DMS 273 treated with DMSO at 0.1 percent for 48 hours (cell line): ENCODE results near the gene U2AF1L4.

Source experiments
- DNase-seq: peaks from one replicate; lab custom pipeline; 2025; lab: John Stamatoyannopoulos, UW

Gene U2AF1L4

DNA sequence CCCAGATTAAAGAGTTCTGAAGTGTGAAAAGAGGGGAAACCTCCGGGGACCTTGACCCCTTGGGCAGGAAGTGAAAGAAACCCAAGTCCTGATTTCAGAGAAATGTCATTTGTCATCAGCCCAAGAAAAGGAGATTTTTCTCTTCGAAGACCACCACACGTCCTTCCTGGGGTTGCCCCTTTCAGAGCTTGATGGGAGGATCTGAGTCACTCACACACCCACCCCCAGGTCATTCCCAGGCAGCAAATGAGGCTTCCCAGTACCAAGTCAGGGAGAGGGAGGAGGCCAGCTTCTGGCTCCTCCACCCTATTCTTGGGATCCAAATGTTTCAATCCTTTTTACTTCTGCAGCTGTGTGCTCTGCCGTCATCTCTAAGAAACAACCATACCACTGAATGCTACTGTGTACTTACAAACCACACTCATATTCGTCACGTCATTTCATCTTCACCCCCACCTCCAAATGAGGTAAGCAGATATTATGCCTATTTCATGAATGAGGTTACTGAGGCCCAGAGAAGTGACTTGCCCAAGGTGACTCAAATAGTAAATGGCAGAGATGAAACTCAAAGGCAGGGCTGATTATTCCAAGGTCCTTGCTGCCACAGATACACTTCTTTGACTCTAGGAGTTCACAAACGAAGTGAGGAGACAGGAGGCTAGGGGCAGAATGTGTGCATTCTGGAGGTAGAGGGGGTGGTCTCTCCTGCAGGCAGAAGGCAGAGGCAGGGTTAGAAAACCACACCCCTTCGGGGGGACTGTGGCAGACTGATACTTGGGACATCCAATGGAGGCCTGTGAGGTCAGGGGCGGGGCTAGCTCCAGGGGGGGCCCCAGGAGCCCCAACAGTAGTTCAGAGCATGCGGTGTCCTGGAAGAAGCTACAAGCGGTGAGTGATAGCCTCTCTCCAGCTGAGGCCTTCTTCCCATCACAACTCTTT is 32.4 kb downstream of the U2AF1L4 start:
- DNase-seq = no peak

DNA sequence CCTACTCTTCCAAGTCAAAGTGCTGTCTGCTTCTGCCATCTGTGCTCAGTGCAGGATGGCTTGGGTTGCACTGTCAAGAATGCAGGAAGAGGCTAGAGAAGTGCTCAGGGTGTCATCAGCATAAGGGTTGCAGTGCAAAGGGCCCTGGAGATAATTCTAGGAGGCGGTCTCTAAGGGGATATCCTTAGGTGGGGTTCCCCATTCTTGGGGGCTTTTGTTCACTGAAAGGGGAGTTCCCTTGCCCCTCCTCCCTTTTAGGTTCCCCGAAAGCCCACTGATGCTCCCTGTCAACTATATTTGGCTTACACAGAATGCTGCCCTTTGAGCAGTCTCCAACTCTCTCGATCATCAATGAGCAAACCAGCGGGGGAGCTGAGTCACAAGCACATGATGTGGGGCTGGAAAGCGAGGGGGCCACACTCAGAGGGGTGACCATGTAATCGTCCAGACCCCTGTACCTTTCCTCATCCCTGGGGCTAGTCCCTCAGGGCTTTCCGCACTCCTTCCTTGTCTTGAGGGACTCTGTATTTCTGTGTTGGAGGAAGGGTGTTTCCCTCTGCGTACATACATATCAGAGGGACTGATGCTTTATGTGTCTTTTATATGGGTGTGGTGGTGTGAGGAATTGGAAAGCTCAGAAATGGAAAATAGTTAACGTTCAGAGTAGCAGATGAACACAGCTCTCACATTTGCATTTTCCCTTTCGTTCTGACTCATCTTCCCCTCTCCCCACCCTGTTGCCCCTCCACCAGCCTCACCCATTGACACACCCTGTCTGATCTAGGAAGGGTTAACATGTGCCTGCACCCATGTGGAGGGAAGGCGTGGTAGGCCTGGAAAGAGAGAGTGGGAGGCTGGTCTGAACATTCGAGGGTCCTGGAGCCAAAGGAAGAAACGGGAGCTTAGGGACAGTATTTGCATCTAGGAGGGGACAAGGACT is 34.2 kb downstream of the U2AF1L4 start:
- no peak for DNase-seq

DNA sequence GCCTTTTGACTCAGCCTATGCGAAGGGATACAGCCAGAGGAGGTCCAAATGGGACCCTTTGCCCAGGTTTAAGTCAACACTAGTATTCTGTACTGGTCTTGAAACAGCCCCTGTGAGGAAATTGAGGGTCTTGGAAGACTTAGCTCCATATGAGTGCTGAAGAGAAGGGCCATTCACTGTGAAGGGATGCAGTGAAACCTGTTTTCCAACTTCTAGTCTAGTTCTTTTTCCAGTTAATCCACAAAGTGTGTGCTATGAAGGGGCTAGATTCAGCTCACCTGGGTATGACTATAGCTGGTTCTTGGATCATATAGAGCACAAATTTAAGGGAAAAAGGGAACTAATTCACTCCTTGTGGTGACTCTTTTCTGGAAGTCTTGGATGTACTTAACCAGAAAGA is 36.8 kb downstream of the U2AF1L4 start:
- DNase-seq = no peak

DNA sequence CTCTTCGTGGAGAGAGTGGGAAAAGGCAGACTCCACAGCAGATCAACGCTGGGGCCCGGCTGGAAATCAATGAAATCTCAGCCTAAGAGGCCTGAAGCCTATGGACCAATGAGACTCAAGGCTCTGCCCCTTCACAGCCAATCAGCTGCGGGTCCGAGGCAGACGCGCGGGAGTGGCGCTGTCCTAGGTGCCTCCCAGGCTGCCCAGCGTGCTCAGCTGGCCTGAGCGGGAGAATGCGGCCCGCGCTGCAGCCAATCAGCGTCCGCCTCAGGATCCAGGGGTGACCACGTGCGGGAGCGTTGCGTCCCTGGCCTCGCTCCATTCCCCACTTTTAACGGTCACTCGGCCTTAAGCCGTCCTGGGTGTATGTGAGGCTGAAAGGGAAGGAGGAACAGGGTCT is 41.0 kb downstream of the U2AF1L4 start, which contains the start of gene ZBTB32:
ZBTB32 (plus strand) TSS at position 341 of the 400 bp plus-strand sequence. CDS start 10,069 bp downstream, outside the sequence.
- DNase-seq = no peak

DNA sequence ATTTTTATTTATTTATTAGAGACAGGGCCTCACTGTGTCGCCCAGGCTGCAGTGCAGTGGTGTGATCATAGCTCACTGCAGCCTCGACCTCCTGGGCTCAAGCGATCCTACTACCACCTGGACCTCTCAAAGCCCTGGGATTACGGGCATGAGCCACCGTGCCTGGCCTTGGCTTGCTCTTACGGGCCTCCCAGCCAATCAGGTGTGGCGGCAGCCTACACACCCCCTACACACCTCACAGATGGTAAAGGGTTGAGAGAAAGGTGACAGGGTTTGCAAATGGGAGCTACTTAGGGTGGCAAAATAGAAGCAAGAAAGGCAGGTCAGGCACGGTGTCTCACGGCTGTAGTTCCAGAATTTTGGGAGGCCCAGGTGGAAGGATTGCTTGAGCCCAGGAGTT is 41.9 kb downstream of the U2AF1L4 start:
- no peak for DNase-seq

DNA sequence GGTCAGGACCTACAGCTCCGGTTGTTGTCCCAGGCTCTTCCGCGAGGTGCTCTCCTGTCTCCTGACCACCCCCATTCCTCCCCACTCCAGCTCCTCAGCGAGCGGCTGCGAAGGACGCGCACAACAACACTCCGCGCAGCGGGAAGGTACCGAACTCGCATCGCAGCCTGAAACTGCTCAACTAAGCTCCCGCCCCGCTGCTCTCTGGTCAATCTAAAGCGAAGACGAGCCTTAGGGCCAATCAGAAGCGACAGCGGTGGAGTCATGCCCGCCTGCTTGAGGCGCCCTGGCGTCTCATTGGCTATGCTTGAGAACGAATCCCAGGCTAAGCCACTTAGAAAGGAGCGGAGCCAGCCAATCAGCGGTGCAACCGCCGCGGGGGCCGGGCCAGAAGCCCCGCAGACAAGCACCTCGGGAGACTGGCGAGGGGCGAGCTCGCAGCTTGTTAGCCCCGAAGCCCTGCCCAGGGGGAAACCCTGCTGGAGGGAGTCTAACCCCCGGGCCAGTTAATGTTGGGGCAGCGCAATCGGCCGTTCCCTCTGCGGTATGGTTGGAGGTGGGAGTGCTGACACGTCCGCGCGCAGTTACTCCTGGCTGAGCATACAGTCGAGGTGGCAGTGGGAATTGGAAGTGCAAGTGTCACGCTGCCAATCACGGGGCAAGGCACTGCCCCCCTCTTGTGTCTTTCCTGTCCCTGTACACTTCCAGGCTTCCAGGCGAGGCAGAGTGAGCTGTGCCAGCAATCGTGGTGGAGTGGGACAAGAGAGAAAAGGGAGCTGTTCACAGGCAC is 42.8 kb downstream of the U2AF1L4 start:
- DNase-seq = peak; percentile 97

DNA sequence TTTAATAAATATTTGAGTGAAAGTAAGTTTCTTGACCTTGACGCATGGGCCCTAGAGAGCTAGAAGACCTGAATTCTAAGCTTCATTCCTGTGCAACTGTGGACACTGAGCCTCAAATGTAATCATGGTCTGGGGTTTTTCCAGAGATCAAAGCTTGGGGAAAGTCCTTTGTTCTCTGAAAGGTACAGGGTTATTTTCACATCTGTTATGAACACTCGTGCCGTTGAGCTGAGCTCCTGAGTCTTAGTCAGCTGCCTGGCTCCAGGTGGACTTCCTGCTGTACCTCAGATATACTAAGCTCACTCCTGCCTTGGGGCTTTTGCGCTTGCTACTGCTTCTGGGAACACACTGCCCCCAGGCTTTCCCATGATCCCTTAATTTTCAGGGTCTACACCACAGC is 48.4 kb downstream of the U2AF1L4 start:
- no peak for DNase-seq

DNA sequence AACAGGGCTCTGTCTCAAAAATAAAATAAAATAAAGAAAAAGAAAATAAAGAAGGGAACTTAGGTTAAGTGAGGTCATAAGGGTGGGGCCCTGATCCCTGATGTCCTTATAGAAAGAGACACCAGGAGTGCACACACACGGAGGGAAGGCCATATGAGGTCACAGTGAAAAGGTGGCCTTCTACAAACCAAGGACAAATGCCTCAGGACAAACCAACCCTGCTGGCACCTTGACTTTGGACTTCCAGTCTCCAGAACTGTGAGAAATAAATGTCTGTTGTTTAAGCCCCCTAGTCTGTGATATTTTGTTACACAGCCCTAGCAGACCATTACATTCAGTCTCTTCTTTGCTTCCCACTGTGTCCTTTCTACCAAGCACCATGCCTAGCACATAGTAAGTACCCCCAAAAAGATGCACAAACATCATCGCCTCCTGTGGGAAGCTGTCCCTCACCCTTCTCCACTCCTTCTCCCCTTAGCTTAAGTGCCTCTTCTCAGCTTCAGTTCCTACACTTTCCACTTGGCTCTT is 49.3 kb downstream of the U2AF1L4 start:
- no peak for DNase-seq

DNA sequence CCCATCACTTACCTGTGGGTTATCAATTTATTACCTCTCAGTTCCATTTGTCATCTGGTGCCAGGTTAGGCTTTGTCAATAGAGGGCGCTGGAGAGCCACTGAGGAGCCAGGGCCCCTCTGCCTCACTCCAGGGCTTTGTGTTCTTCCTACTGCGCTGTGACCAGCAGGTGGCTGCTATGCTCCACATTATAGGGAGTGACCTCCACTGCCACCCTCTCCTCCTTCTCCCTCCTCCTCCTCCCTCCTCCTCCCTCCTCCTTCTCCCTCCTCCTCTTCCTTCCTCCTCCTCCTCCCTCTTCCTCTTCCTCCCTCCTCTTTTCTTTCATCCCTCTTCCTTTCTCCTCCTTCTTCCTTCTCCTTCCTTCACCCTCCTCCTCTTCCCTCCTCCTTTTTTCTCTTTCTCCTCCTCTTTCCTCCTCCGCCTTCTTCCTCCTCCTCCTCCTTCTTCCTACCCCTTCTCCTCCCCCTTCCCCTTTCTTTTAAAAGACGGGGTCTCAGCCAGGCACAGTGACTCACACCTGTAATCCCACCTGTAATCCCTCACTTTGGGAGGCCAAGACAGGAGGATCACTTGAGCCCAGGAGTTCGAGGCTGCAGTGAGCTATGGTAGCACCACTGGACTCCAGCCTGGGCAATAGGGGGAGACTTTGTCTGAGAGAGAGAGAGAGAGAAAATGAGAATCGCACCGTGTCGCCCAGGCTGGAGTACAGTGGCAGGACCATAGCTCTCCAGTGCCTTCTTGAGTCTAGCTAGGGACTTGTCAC is 51.2 kb downstream of the U2AF1L4 start:
- DNase-seq = peak; percentile 53

DNA sequence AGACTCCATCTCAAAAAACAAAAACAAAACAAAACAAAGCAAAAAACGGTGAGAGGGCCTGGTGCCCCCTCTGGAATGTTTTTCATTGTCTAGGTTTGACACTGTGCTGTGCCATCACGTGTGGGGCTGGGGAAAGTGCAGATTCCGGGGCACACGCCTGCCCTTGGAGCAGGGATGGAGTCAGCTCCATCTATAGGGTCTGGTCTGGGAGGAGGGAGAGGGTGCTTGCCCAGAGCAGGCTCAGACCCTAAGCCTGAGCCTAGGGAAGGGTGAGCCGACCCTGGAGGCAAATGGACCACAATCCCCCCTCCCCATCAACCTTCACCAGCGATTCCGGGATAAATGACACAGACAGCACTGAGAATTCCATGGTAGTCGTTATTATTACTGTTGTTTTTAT is 51.8 kb downstream of the U2AF1L4 start:
- DNase-seq = no peak
